BE2C (cell line): Measurements from ENCODE around the gene GPR55.

Experiments
- DNase-seq: peaks from one replicate; pipeline ENCODE4 v3.0.0-alpha.2; 2020
- H3K27me3 ChIP-seq: fragments of 250-450 bp; sonication (Bioruptor Pico); 2 replicates; pipeline ENCODE4 v1.5.1; 2020; ENCODE audit warnings: mild to moderate bottlenecking
- H3K36me3 ChIP-seq: fragments of 250-450 bp; sonication (Bioruptor Pico); 2 replicates; pipeline ENCODE4 v1.5.1; 2020; ENCODE audit warnings: mild to moderate bottlenecking
- H3K4me1 ChIP-seq: fragments of 250-450 bp; sonication (Bioruptor Pico); 2 replicates; pipeline ENCODE4 v1.5.1; 2020
- H3K4me3 ChIP-seq: 2 replicates; pipeline ENCODE4 v1.5.1; 2011; ENCODE audit warnings: low read depth, low read length
- H3K9me3 ChIP-seq: fragments of 250-450 bp; sonication (Bioruptor Pico); 2 replicates; pipeline ENCODE4 v1.5.1; 2020
- TF ChIP-seq, protein P1 (sequence below): IDR thresholded peaks from 2 replicates; pipeline ENCODE4 v1.5.1; 2012; ENCODE audit warnings: mild to moderate bottlenecking, low read depth, low read length

Gene GPR55

DNA sequence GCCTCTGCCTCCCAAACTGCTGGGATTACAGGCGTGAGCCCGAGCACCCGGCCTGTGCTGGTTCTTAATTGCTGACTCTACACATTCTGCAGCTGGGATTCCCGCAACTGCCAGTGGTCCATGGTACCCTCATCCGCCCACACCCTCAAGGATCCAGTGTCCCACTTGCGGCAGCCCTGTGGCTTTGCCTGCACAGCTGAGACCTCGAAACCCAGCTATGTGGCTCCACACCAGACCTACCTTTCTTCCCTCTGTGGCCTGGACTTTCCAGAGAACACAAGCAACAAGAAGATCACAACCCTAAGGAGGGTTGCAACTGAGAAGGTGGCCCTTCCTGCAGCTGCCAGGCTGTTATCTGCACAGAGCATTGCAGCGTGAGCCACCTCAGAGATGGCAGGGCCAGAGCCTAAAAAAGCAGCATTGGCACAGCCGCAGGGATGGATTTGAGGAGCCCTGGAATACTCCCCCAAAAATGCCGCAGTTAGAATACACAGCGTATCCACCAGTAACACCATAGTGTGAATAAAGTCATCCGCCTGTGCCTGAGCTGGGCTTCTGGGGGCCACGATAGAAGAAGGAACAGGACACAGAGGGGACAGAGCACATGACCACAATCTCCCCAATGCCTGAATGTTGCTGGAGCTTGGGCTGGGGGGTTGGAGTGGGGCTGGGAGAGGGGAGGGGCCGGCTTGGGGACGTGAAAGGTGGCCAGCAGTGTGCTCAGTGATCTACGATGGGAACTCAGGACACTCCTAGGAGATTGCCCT is 1.9 kb downstream of the GPR55 start:
- H3K4me1 ChIP-seq, result no peaks in the 10 kb centered on the region
- peaks cover 8% of the 10 kb centered on the region for H3K27me3 ChIP-seq
- TF ChIP-seq, protein P1, sequence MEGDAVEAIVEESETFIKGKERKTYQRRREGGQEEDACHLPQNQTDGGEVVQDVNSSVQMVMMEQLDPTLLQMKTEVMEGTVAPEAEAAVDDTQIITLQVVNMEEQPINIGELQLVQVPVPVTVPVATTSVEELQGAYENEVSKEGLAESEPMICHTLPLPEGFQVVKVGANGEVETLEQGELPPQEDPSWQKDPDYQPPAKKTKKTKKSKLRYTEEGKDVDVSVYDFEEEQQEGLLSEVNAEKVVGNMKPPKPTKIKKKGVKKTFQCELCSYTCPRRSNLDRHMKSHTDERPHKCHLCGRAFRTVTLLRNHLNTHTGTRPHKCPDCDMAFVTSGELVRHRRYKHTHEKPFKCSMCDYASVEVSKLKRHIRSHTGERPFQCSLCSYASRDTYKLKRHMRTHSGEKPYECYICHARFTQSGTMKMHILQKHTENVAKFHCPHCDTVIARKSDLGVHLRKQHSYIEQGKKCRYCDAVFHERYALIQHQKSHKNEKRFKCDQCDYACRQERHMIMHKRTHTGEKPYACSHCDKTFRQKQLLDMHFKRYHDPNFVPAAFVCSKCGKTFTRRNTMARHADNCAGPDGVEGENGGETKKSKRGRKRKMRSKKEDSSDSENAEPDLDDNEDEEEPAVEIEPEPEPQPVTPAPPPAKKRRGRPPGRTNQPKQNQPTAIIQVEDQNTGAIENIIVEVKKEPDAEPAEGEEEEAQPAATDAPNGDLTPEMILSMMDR, result no peak
- no peak for DNase-seq
- no peaks in the 10 kb centered on the region for H3K36me3 ChIP-seq
- no peak overlapping the region for H3K4me3 ChIP-seq
- no peaks in the 10 kb centered on the region for H3K9me3 ChIP-seq

GRCh38 chr2:230921806-230922595 is 3.0 kb downstream of the GPR55 start:
- TF ChIP-seq, protein P1, result no peak
- Histone ChIP-seq H3K27me3 (peaks cover 10% of the 10 kb centered on the region), H3K9me3 (no peaks in the 10 kb centered on the region), H3K4me3 (no peak overlapping the region), H3K4me1 (no peaks in the 10 kb centered on the region), H3K36me3 (no peaks in the 10 kb centered on the region)
- no peak for DNase-seq

DNA sequence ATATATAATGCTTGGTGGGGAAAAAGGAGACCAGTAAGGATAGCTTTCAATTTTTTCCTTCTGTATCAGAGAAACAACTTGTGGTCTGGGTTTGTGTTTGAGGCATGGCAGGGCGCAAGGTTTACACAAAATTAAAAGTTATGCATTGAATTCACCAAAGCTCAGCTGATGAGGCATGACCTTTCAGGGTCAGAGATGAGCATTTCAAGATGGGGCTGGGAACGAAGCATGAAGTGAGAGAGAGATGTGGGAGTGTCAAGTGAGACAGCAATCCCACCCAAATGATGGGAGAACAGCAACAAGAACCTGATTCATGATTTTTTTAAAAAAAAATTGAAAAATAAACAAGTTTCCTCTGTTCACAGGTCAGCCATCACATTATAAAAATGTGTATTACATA is 4.9 kb downstream of the GPR55 start:
- H3K27me3 ChIP-seq, result peaks cover 10% of the 10 kb centered on the region
- H3K4me3 ChIP-seq, result no peak overlapping the region
- H3K9me3 ChIP-seq, result no peaks in the 10 kb centered on the region
- TF ChIP-seq, protein P1, result no peak
- no peaks in the 10 kb centered on the region for H3K4me1 ChIP-seq
- DNase-seq, result no peak
- H3K36me3 ChIP-seq, result no peaks in the 10 kb centered on the region

GRCh38 chr2:230919681-230920080 is 5.4 kb downstream of the GPR55 start:
- Histone ChIP-seq H3K9me3 (no peaks in the 10 kb centered on the region), H3K36me3 (no peaks in the 10 kb centered on the region), H3K4me3 (no peak overlapping the region), H3K4me1 (no peaks in the 10 kb centered on the region), H3K27me3 (peaks cover 10% of the 10 kb centered on the region)
- TF ChIP-seq, protein P1, result no peak
- no peak for DNase-seq

DNA sequence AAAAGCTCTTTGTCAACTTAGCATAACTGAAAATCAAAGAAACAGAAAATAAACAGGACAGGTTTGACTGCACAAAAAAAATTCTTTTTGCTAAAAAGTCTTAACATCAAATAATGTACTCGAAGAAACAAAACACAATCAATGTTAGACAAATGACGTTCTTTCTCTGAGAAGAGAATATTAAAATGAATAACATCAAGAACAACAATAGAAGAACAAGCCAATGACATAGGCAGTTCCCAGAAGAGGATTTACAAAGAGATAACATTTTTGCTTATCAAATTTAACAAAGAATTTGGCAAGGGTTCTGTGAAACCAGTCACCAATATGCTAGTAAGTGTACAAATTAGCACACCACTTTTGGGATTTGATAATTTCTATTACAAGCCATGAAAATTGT is 5.8 kb downstream of the GPR55 start:
- Histone ChIP-seq H3K36me3 (no peaks in the 10 kb centered on the region), H3K4me1 (no peaks in the 10 kb centered on the region), H3K9me3 (no peaks in the 10 kb centered on the region), H3K27me3 (peaks cover 10% of the 10 kb centered on the region), H3K4me3 (no peak overlapping the region)
- TF ChIP-seq, protein P1, result no peak
- no peak for DNase-seq

DNA sequence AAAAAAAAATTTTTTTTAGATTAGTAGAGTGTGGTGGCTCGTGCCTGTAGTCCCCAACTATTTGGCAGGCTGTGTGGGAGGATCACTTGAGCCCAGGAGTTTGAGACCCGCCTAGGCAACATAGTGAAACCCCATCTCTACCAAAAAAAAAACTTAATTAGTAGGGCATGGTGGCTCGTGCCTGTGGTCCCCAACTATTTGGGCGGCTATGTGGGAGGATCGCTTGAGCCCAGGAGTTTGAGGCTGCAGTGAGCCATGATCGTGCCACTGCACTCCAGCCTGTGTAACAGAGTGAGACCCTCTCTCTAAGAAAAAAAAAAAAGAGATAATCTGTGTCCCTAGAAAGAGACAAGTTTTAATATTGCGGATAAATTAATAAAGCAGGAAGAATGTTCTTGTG is 8.8 kb downstream of the GPR55 start:
- Histone ChIP-seq H3K27me3 (peaks cover 10% of the 10 kb centered on the region), H3K36me3 (no peaks in the 10 kb centered on the region), H3K4me3 (no peak overlapping the region), H3K4me1 (no peaks in the 10 kb centered on the region), H3K9me3 (no peaks in the 10 kb centered on the region)
- TF ChIP-seq, protein P1, result no peak
- DNase-seq, result no peak
